Mucosa of descending colon (tissue), 3 donors: ENCODE measurements around the gene TSHZ3. TPM values are rescaled to one million over a fixed set of nuclear protein-coding genes. Genes with fewer than 3 reads are reported as not detected.

Source experiments
- ATAC-seq: fragments of 200-7000 bp; cut with Tn5 transposase; one replicate; pipeline ENCODE4 v1.9.1; 2020; ENCODE audit warnings: mild to moderate bottlenecking, moderate library complexity
- DNase-seq, 3 donors: peaks; one replicate each; pipeline ENCODE4 v3.0.0-alpha.2; 2020
- H3K36me3 ChIP-seq: fragments of 200-600 bp; one replicate; pipeline ENCODE4 v1.8.0; 2021; ENCODE audit warnings: low read depth, mild to moderate bottlenecking
- H3K4me1 ChIP-seq: fragments of 200-600 bp; one replicate; pipeline ENCODE4 v1.8.0; 2021; ENCODE audit warnings: low read depth, mild to moderate bottlenecking
- H3K4me3 ChIP-seq: fragments of 200-600 bp; one replicate; pipeline ENCODE4 v1.8.0; 2021; ENCODE audit warnings: mild to moderate bottlenecking
- H3K9me3 ChIP-seq: fragments of 200-600 bp; one replicate; pipeline ENCODE4 v1.8.0; 2021; ENCODE audit warnings: mild to moderate bottlenecking
- CTCF ChIP-seq: fragments of 200-600 bp; IDR thresholded peaks from one replicate; pipeline ENCODE4 v1.8.0; 2022; ENCODE audit warnings: antibody characterized with exemption, mild to moderate bottlenecking
- intact Hi-C, 2 donors: fragments of 100-400 bp; cut with DNase I in 1 of 2; cut with micrococcal nuclease in 1 of 2; formaldehyde crosslinking; loops; one replicate each; pipeline versions ENCODE4 v1.11.0 to v1.11.1; 2022; cut with DNase I, micrococcal nuclease
- total RNA-seq, 3 donors: library from RNA; stranded (reverse); fragmentation: NEBNext Ultra II Directional in 2 of 3; extraction: Animal tissue kit (Norgen Biotek cat#: 25700) in 2 of 3; gene quantifications; one replicate each; pipeline versions ENCODE4 v1.2.1 to v1.2.4, GENCODE V29; 2021 to 2023
- donor health status: DM: no; HTN: no; CAD: no; lungs with moderate emphysema.
- donor health status: DM: no; HTN: no; CAD: no.
- donor health status: DM: no; HTN: yes; CAD: no.

The TSHZ3 gene
- total RNA-seq, 3 donors from 2014 or later = 1.6 to 32.1 (median 5.2) TPM

GRCh38 chr19:31286491-31286890, 62.7 kb downstream of the TSHZ3 start:
- no peak overlapping the region for H3K4me3 ChIP-seq
- DNase-seq (no peak), ATAC-seq (no peak)
- no peak for TF ChIP-seq CTCF
- no peaks in the 10 kb centered on the region for H3K9me3 ChIP-seq
- intact Hi-C loops = no loop called here
- no peaks in the 10 kb centered on the region for H3K4me1 ChIP-seq
- no peaks in the 10 kb centered on the region for H3K36me3 ChIP-seq

- ATAC-seq (no peak), DNase-seq (no peak)
- TF ChIP-seq CTCF = no peak
- H3K36me3 ChIP-seq = no peaks in the 10 kb centered on the region
- H3K4me1 ChIP-seq = no peaks in the 10 kb centered on the region
- no peaks in the 10 kb centered on the region for H3K9me3 ChIP-seq
- H3K4me3 ChIP-seq = no peak overlapping the region
- intact Hi-C loops = no loop called here
These were observed 63.5 kb downstream of the TSHZ3 start for GRCh38 chr19:31285744-31286143.

GRCh38 chr19:31284621-31285020, 64.6 kb downstream of the TSHZ3 start:
- intact Hi-C loops = no loop called here
- no peak for TF ChIP-seq CTCF
- Histone ChIP-seq H3K4me3 (no peak overlapping the region), H3K4me1 (no peaks in the 10 kb centered on the region), H3K9me3 (no peaks in the 10 kb centered on the region), H3K36me3 (no peaks in the 10 kb centered on the region)
- DNase-seq = no peak
- ATAC-seq = no peak

GRCh38 chr19:31283701-31284100, 65.5 kb downstream of the TSHZ3 start:
- no peak for TF ChIP-seq CTCF
- no peaks in the 10 kb centered on the region for H3K36me3 ChIP-seq
- ATAC-seq = no peak
- no peaks in the 10 kb centered on the region for H3K9me3 ChIP-seq
- H3K4me1 ChIP-seq = no peaks in the 10 kb centered on the region
- DNase-seq = no peak
- H3K4me3 ChIP-seq = no peak overlapping the region
- intact Hi-C loops = no loop called here

- TF ChIP-seq CTCF = no peak
- ATAC-seq = no peak
- intact Hi-C loops = no loop called here
- Histone ChIP-seq H3K36me3 (no peaks in the 10 kb centered on the region), H3K4me3 (no peak overlapping the region), H3K4me1 (no peaks in the 10 kb centered on the region), H3K9me3 (no peaks in the 10 kb centered on the region)
- DNase-seq = no peak
These were observed 66.9 kb downstream of the TSHZ3 start for GRCh38 chr19:31282346-31282745.
